HEK293 (cell line): Measurements from ENCODE around the gene PSEN1.

Source experiments
- CTCF ChIA-PET: fragments of 350-600 bp; formaldehyde crosslinking; extraction: SDS; loops from one replicate; lab custom pipeline; 2021; ENCODE audit warnings: antibody characterized with exemption; lab: Yijun Ruan, JAX
- POLR2A ChIA-PET: fragments of 300-600 bp; formaldehyde crosslinking; extraction: SDS; loops from one replicate; lab custom pipeline; 2020; ENCODE audit warnings: antibody characterized with exemption, inconsistent platforms; lab: Yijun Ruan, JAX
- H3K27ac ChIP-seq: fragments of 200-500 bp; sonication (Bioruptor generic); 2 replicates; pipeline ENCODE4 v1.5.1; 2014; ENCODE audit warnings: low read depth, low read length, control low read depth, inconsistent platforms; ENCODE audit errors: extremely low read depth
- H3K36me3 ChIP-seq, 2 experiments: fragments of 200-500 bp in 1 of 2; sonication (Bioruptor generic) in 1 of 2; 1 replicate in 1 of 2; 2 replicates in 1 of 2; pipeline ENCODE4 v1.5.1; 2014 to 2017; ENCODE audit warnings: inconsistent platforms in 2 of 2, low read length in 2 of 2; ENCODE audit not compliant: control insufficient read depth in 2 of 2, insufficient read depth in 1 of 2
- H3K4me1 ChIP-seq: fragments of 200-500 bp; sonication (Bioruptor generic); 2 replicates; pipeline ENCODE4 v1.5.1; 2014; ENCODE audit warnings: mild to moderate bottlenecking, low read length, inconsistent platforms; ENCODE audit not compliant: control insufficient read depth, insufficient read depth
- H3K4me3 ChIP-seq: 2 replicates; pipeline ENCODE4 v1.5.1; 2011; ENCODE audit warnings: low read depth, mild to moderate bottlenecking, control low read depth, low read length, moderate library complexity
- H3K9me3 ChIP-seq: fragments of 200-500 bp; sonication (Bioruptor generic); 2 replicates; pipeline ENCODE4 v1.5.1; 2014; ENCODE audit warnings: low read depth, low read length, inconsistent platforms; ENCODE audit not compliant: control insufficient read depth, insufficient read depth
- GFI1B ChIP-seq: fragments of 450-650 bp; formaldehyde crosslinking; IDR thresholded peaks from 2 replicates; pipeline ENCODE4 v1.5.1; 2016; ENCODE audit warnings: missing biosample characterization, missing genetic modification characterization
- IKZF3 ChIP-seq: fragments of 450-650 bp; IDR thresholded peaks from 2 replicates; pipeline ENCODE4 v1.5.0; 2018; ENCODE audit warnings: missing biosample characterization, mild to moderate bottlenecking, missing genetic modification characterization, moderate library complexity
- SCRT2 ChIP-seq: fragments of 450-650 bp; formaldehyde crosslinking; IDR thresholded peaks from 2 replicates; pipeline ENCODE4 v1.5.1; 2016; ENCODE audit warnings: missing biosample characterization, missing genetic modification characterization
- YY1 ChIP-seq: fragments of 450-650 bp; formaldehyde crosslinking; IDR thresholded peaks from 2 replicates; pipeline ENCODE4 v1.5.1; 2018; ENCODE audit warnings: missing biosample characterization, missing genetic modification characterization
- YY2 ChIP-seq: fragments of 450-650 bp; formaldehyde crosslinking; IDR thresholded peaks from 2 replicates; pipeline ENCODE4 v1.5.1; 2016; ENCODE audit warnings: missing biosample characterization, missing genetic modification characterization
- ZNF114 ChIP-seq: fragments of 450-650 bp; formaldehyde crosslinking; IDR thresholded peaks from 2 replicates; pipeline ENCODE4 v1.5.0; 2017; ENCODE audit warnings: missing biosample characterization, missing genetic modification characterization
- ZNF138 ChIP-seq: fragments of 450-650 bp; formaldehyde crosslinking; IDR thresholded peaks from 2 replicates; pipeline ENCODE4 v1.5.1; 2016; ENCODE audit warnings: missing biosample characterization, missing genetic modification characterization, borderline replicate concordance
- ZNF169 ChIP-seq: fragments of 450-650 bp; formaldehyde crosslinking; IDR thresholded peaks from 2 replicates; pipeline ENCODE4 v1.5.1; 2016; ENCODE audit warnings: missing biosample characterization, missing genetic modification characterization
- ZNF174 ChIP-seq: fragments of 450-650 bp; formaldehyde crosslinking; IDR thresholded peaks from 2 replicates; pipeline ENCODE4 v1.5.0; 2017; ENCODE audit warnings: missing biosample characterization, mild to moderate bottlenecking, missing genetic modification characterization
- ZNF19 ChIP-seq: fragments of 450-650 bp; formaldehyde crosslinking; IDR thresholded peaks from 2 replicates; pipeline ENCODE4; 2016; ENCODE audit warnings: missing biosample characterization, missing genetic modification characterization, low read depth
- ZNF2 ChIP-seq: fragments of 450-650 bp; formaldehyde crosslinking; IDR thresholded peaks from 2 replicates; pipeline ENCODE4 v1.5.1; 2016; ENCODE audit warnings: missing biosample characterization, missing genetic modification characterization
- ZNF266 ChIP-seq: fragments of 450-650 bp; formaldehyde crosslinking; IDR thresholded peaks from 2 replicates; pipeline ENCODE4 v1.5.1; 2016; ENCODE audit warnings: missing biosample characterization, missing genetic modification characterization, low read depth
- ZNF292 ChIP-seq: fragments of 450-650 bp; formaldehyde crosslinking; IDR thresholded peaks from 2 replicates; pipeline ENCODE4 v1.5.1; 2016; ENCODE audit warnings: low read depth, missing biosample characterization, missing genetic modification characterization, borderline replicate concordance
- ZNF404 ChIP-seq: fragments of 450-650 bp; formaldehyde crosslinking; IDR thresholded peaks from 2 replicates; pipeline ENCODE4 v1.5.1; 2017; ENCODE audit warnings: missing biosample characterization, missing genetic modification characterization
- ZNF416 ChIP-seq: fragments of 450-650 bp; formaldehyde crosslinking; IDR thresholded peaks from 2 replicates; pipeline ENCODE4 v1.5.1; 2016; ENCODE audit warnings: missing biosample characterization, missing genetic modification characterization
- ZNF514 ChIP-seq: fragments of 450-650 bp; formaldehyde crosslinking; IDR thresholded peaks from 2 replicates; pipeline ENCODE4 v1.5.1; 2016; ENCODE audit warnings: missing biosample characterization, missing genetic modification characterization
- ZNF610 ChIP-seq: fragments of 450-650 bp; formaldehyde crosslinking; IDR thresholded peaks from 2 replicates; pipeline ENCODE4 v1.5.1; 2016; ENCODE audit warnings: missing biosample characterization, missing genetic modification characterization, borderline replicate concordance
- ZNF707 ChIP-seq: fragments of 450-650 bp; formaldehyde crosslinking; IDR thresholded peaks from 2 replicates; pipeline ENCODE4 v1.5.1; 2016; ENCODE audit warnings: missing biosample characterization, missing genetic modification characterization
- ZSCAN16 ChIP-seq: fragments of 450-650 bp; formaldehyde crosslinking; IDR thresholded peaks from 2 replicates; pipeline ENCODE4 v1.5.1; 2016; ENCODE audit warnings: missing biosample characterization, missing genetic modification characterization
- ZXDB ChIP-seq: fragments of 450-650 bp; formaldehyde crosslinking; IDR thresholded peaks from 2 replicates; pipeline ENCODE4 v1.5.1; 2016; ENCODE audit warnings: missing biosample characterization, missing genetic modification characterization
- TF ChIP-seq, protein P1 (sequence below): fragments of 450-650 bp; formaldehyde crosslinking; IDR thresholded peaks from 2 replicates; pipeline ENCODE4 v1.5.1; 2017; ENCODE audit warnings: missing biosample characterization, missing genetic modification characterization
- TF ChIP-seq, protein P2 (sequence below): fragments of 450-650 bp; formaldehyde crosslinking; IDR thresholded peaks from 2 replicates; pipeline ENCODE4 v1.5.1; 2016; ENCODE audit warnings: missing biosample characterization, missing genetic modification characterization, low read depth

Gene PSEN1

GRCh38 chr14:73269729-73270531 is 133.6 kb downstream of the PSEN1 start:
- no peak overlapping the region for H3K4me3 ChIP-seq

DNA sequence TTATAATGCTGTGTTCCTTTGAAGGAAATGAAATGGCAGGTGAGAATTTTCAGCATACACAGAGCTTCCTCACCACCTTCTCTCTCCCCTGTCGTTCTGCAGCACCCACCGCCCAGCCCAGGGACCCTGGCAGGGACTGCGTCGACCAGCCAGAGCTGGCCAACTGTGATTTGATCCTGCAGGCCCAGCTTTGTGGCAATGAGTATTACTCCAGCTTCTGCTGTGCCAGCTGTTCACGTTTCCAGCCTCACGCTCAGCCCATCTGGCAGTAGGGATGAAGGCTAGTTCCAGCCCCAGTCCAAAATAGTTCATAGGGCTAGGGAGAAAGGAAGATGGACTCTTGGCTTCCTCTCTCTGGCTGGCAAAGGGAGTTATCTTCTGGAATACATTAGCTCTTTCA is 136.1 kb downstream of the PSEN1 start:
- CTCF ChIA-PET, result interaction anchor here (0.6 kb wide), 2 partner anchors 268 to 364 kb away, joined by 3 to 4 read pairs; no protein-coding TSS in a partner anchor
- Histone ChIP-seq H3K4me1 (no peaks in the 10 kb centered on the region), H3K27ac (no peak overlapping the region), H3K9me3 (no peaks in the 10 kb centered on the region), H3K4me3 (no peak overlapping the region), H3K36me3 (peaks cover 8 to 30% of the 10 kb centered on the region in 2 experiments)
- no peak for TF ChIP-seq ZNF707 (tag by site-specific recombination)
- no peak for TF ChIP-seq ZNF19 (tag by site-specific recombination)
- no peak for TF ChIP-seq ZNF138
- TF ChIP-seq YY2 (tag by site-specific recombination), result no peak
- TF ChIP-seq ZNF416 (tag by site-specific recombination), result no peak
- no peak for TF ChIP-seq YY1 (tag by site-specific recombination)
- TF ChIP-seq IKZF3 (tag by site-specific recombination), result no peak
- TF ChIP-seq ZNF174, result no peak
- TF ChIP-seq, protein P1, sequence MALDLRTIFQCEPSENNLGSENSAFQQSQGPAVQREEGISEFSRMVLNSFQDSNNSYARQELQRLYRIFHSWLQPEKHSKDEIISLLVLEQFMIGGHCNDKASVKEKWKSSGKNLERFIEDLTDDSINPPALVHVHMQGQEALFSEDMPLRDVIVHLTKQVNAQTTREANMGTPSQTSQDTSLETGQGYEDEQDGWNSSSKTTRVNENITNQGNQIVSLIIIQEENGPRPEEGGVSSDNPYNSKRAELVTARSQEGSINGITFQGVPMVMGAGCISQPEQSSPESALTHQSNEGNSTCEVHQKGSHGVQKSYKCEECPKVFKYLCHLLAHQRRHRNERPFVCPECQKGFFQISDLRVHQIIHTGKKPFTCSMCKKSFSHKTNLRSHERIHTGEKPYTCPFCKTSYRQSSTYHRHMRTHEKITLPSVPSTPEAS (tag by site-specific recombination), result no peak
- no peak for TF ChIP-seq ZNF404 (tag by site-specific recombination)
- TF ChIP-seq ZNF114 (tag by site-specific recombination), result no peak
- TF ChIP-seq GFI1B, result no peak
- no peak for TF ChIP-seq ZNF292 (tag by site-specific recombination)
- TF ChIP-seq ZNF2, result no peak
- TF ChIP-seq, protein P2, sequence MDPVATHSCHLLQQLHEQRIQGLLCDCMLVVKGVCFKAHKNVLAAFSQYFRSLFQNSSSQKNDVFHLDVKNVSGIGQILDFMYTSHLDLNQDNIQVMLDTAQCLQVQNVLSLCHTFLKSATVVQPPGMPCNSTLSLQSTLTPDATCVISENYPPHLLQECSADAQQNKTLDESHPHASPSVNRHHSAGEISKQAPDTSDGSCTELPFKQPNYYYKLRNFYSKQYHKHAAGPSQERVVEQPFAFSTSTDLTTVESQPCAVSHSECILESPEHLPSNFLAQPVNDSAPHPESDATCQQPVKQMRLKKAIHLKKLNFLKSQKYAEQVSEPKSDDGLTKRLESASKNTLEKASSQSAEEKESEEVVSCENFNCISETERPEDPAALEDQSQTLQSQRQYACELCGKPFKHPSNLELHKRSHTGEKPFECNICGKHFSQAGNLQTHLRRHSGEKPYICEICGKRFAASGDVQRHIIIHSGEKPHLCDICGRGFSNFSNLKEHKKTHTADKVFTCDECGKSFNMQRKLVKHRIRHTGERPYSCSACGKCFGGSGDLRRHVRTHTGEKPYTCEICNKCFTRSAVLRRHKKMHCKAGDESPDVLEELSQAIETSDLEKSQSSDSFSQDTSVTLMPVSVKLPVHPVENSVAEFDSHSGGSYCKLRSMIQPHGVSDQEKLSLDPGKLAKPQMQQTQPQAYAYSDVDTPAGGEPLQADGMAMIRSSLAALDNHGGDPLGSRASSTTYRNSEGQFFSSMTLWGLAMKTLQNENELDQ (tag by site-specific recombination), result no peak
- no peak for TF ChIP-seq ZNF266 (tag by site-specific recombination)
- no peak for TF ChIP-seq ZXDB (tag by site-specific recombination)
- POLR2A ChIA-PET, result no interaction called here

More at GRCh38 chr14:73269729-73270531, 133.6 kb downstream of the PSEN1 start:
- ChIA-PET POLR2A (no interaction called here), CTCF (no interaction called here)
- no peaks in the 10 kb centered on the region for H3K9me3 ChIP-seq
- H3K36me3 ChIP-seq, result peaks cover 4 to 15% of the 10 kb centered on the region in 2 experiments
- H3K4me1 ChIP-seq, result no peaks in the 10 kb centered on the region
- H3K27ac ChIP-seq, result no peak overlapping the region
- TF ChIP-seq SCRT2 (tag by site-specific recombination) (peak; percentile 35; the same call in 1 of the 2 replicates), IKZF3 (tag by site-specific recombination) (no peak), ZNF707 (tag by site-specific recombination) (no peak), ZSCAN16 (tag by site-specific recombination) (no peak), ZNF610 (tag by site-specific recombination) (no peak), ZNF169 (tag by site-specific recombination) (no peak), ZNF514 (tag by site-specific recombination) (no peak)
